ENCODE data around the gene GPR107.

Gene GPR107

DNA sequence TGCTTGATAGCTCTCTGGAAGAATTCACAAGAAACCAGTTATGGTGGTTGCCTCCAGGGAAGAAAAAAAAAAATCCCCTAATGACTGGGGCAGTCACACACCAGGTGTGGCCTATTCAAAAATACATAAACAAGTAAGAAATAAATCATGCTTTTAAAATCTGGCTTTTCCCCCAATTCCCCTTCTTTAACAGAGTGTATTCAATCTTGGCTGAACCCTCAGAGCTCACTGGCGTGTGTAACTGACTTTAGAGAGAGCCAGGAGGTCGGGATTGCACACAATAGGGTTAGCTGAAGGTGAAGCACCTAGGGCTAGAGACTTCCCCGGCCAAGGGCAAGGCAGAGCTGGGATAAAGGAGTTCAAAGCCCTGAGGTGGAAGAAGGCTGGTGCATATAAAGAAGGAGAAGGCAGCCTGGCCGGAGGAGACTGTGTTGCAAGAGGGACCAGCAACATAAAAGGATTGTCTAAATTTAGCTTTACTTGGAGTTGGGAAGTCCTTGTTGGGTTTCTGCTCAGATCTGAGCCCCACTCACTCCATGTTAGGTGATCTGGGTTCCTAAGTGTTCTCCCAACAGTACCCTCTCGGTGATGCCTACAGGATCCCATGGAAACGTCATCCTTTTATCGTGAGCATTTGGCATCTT lies 30.4 kb upstream of the GPR107 start:
- TF ChIP-seq, protein P1, sequence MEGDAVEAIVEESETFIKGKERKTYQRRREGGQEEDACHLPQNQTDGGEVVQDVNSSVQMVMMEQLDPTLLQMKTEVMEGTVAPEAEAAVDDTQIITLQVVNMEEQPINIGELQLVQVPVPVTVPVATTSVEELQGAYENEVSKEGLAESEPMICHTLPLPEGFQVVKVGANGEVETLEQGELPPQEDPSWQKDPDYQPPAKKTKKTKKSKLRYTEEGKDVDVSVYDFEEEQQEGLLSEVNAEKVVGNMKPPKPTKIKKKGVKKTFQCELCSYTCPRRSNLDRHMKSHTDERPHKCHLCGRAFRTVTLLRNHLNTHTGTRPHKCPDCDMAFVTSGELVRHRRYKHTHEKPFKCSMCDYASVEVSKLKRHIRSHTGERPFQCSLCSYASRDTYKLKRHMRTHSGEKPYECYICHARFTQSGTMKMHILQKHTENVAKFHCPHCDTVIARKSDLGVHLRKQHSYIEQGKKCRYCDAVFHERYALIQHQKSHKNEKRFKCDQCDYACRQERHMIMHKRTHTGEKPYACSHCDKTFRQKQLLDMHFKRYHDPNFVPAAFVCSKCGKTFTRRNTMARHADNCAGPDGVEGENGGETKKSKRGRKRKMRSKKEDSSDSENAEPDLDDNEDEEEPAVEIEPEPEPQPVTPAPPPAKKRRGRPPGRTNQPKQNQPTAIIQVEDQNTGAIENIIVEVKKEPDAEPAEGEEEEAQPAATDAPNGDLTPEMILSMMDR (IDR thresholded peaks at IDR 0.05; ENCODE audit: insufficient read depth, low read depth, low read length, missing control alignments): no peak
- H3K4me3 ChIP-seq (ENCODE audit: low read length): no peak overlapping the region
- peak; percentile 41 for DNase-seq (ENCODE audit: low read depth)

DNA sequence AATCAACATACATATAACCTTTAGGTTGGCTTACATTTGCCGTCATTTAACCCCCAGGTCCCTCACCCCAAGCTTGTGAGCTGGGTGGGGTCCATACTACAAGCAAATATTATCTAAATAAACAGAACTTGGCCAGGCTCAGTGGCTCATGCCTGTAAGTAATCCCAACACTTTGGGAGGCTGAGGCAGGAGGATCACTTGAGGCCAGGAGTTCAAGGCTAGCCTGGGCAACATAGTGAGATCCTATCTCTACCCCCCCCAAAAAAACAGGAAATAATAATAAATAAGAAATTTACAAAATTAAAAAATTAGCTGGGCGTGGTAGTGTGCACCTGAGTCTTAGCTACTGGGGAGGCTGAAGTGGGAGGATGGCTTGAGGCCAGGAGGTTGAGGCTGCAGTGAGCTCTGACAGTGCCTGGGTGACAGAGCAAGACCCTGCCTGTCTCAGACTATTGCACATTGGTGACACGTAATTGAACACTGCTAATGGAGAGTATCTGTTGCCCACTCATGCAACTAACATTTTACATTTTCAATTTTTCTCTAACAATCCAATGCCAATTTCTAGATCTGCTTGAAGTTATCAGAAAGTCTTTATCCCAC lies 29.6 kb upstream of the GPR107 start:
- no peak overlapping the region for H3K4me3 ChIP-seq (ENCODE audit: low read length)
- TF ChIP-seq, protein P1 (IDR thresholded peaks at IDR 0.05; ENCODE audit: insufficient read depth, low read depth, low read length, missing control alignments): no peak
- no peak for DNase-seq (ENCODE audit: low read depth)

DNA sequence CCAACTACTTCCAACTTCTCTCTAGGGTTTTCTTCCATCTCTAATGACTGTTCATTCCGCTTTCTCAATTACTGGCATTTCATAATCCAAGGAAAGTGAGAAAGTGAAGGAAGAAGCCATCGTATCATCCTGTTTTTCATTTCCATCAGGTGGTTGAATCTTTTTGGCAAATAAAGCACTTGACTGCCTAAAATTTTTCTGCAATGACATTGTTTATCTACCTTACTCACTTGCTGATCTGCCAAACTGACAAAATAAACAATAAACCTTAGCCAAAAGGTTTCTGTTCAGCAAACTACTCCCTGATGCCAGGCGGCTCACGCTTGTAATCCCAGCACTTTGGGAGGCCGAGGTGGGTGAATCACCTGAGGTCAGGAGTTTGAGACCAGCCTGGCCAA lies 29.1 kb upstream of the GPR107 start:
- peak; percentile 74 for DNase-seq (ENCODE audit: low read depth)
- no peak overlapping the region for H3K4me3 ChIP-seq (ENCODE audit: low read length)
- TF ChIP-seq, protein P1 (IDR thresholded peaks at IDR 0.05; ENCODE audit: insufficient read depth, low read depth, low read length, missing control alignments): no peak

DNA sequence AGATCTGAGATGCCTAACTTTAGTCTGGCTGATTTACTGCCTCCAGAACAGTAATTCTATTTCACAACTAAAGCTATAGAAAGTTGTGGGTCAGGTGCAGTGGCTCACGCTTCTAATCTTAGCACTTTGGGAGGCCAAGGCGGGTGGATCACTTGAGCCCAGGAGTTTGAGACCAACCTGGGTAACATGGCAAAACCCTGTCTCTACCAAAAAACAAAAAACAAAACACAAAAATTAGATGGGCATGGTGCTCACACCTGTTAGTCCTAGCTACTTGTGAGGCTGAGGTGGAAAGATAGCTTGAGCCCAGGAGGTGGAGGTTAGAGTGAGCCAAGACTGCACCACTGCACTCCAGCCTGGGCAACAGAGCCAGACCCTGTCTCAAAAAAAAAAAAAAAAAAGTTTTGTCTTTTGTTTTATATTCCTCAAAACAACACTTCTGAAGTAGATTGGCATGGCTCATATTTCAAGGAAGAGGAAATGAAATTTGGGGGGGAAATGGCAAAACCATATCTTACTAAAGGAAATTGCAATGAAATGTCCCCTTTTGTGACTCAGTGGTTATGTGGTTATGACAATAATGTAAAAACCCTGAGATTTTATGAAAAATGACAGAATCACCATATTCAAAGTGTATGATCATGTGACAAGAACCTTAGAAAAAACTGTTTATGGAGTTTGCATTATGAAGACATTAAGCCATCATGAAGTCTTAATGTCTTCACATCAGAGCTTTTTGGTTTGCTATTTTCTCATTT lies 26.9 kb upstream of the GPR107 start:
- no peak for DNase-seq (ENCODE audit: low read depth)
- TF ChIP-seq, protein P1 (IDR thresholded peaks at IDR 0.05; ENCODE audit: insufficient read depth, low read depth, low read length, missing control alignments): no peak
- no peak overlapping the region for H3K4me3 ChIP-seq (ENCODE audit: low read length)

DNA sequence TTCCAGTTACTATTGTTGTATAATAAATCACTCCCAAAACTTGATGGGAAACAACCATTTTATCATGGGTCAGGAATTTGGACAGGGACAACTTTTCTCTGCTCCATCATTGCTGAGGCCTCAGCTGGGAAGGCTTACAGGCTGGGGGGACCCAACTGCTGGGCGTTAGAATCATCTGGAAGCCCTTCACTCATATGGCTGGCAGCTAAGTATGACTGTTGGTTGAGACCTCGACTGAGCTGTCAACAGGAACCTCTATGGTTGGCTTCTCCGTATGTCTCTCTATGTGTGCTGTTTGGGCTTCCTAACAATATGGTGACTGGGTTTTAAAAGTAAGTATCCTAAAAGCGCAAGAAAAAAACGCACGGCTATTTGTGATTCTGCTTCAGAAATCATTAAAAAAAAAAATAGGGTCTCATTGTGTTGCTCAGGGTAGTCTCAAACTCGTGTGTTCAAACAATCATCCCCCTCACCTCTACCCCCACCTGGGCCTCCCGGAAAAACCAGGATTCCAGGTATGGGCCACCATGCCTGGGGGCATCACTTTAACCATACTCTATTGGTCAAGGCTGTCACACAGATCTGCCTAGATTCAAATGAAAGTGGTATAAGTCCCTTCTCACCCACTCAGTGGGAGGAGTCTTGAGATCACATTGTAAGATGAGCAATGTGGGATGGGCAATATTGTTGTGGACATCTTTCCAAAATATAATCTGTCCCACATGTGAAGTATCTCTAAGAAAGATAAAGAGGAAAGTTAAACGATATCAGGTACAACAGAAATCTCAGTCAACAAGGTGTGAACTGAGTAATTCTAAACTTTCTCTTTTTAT lies 26.0 kb upstream of the GPR107 start:
- no peak overlapping the region for H3K4me3 ChIP-seq (ENCODE audit: low read length)
- DNase-seq (ENCODE audit: low read depth): no peak
- TF ChIP-seq, protein P1 (IDR thresholded peaks at IDR 0.05; ENCODE audit: insufficient read depth, low read depth, low read length, missing control alignments): no peak

DNA sequence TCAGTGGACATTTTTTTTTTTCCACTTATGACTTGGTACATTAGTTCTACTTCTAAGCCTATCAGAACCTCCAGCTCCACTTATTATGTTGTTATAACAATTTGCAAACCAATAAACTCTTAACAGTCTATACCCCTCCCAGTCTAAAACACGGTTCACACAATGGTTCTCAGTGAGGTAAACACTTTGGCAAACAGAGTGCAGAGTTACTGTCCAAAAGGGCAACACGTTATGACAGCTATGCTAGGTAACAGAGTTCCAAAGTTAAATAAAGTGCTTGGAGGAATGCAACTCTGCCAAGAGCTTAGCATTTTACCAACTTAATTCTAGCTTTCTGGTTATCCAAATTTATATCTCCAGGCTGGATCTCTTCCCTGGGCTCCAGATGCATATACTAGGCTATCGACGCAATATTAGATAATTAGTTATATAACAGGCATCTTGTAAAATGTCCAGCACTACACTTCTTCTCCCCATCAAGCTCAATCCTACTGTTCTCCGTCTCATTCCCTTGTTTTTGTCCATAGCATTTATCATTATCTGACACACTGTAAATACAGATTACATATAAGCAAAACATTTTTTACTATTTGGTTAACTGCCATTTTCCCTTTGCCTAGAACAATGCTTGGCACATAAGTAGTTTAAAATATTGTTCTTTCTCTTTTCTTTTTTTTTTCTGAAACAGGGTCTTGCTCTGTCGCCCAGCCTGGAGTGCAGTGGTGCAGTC lies 25.0 kb upstream of the GPR107 start:
- no peak for DNase-seq (ENCODE audit: low read depth)
- H3K4me3 ChIP-seq (ENCODE audit: low read length): no peak overlapping the region
- TF ChIP-seq, protein P1 (IDR thresholded peaks at IDR 0.05; ENCODE audit: insufficient read depth, low read depth, low read length, missing control alignments): no peak
